HG02623 (cell line): ENCODE data around the gene CRIM1.

Experiments used
- ATAC-seq: cut with Tn5 transposase; IDR thresholded peaks from one replicate; pipeline ENCODE4 v1.9.1; 2021; ENCODE audit warnings: moderate library complexity; ENCODE audit not compliant: unreplicated experiment

Gene CRIM1

DNA sequence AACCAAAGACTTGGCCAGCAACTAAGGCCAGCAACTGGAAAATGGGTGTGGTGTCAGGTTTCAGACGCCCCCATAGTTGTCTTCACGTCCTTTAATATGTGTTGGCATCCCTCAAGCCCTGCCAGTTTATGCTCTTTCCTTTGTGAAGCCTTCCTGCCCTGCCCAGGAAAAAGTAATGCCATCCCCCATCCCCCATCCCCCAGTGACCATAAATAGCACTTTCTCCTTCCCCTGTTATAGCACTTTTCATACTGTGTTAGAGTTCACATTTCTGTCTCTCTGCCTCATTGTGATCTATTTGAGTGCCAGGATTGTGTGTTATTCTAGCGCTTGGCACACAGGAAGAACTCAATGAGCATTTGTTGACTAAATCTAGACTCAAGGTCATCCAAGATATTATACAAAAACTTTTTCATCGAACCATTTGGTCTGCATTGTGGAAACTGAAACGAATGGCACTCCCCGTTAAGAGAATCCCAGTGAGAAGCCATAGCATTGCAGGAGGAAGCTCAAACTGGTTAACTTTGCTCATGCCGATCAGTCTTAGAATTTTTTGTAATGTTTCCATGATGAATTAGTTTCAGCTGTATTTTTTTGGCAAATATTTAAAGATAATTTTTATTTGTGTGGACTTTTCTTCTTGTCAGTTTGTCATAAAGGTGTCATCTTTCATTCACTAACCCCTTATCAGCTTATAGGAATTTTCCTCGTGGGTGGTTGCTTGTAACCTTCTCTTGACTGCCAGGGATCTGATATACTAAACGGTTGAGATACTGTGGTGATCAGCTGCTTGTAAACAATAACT lies 15.7 kb downstream of the CRIM1 start:
- ATAC-seq = no peak

DNA sequence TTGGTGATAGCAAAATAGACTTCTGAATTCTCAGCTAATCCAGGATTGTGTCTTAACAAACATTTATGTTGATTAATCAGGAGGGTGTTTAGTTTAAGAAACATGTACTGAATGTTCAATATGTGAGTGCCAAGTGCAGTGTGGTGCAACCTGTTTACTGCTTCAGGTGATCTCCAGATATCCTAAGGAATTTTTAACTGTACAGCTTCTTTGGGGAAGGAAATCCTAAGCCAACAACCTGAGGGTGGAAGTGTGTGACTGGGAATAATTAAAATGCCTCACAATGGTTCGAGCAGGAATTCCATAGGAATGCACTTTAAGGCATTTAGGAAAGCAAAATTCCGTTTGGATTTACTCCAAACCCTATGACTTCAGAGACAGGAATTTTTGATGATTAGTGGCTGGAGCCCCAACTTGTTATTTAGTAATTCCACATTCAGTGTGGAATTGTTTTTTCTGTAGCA lies 16.4 kb downstream of the CRIM1 start:
- no peak for ATAC-seq

DNA sequence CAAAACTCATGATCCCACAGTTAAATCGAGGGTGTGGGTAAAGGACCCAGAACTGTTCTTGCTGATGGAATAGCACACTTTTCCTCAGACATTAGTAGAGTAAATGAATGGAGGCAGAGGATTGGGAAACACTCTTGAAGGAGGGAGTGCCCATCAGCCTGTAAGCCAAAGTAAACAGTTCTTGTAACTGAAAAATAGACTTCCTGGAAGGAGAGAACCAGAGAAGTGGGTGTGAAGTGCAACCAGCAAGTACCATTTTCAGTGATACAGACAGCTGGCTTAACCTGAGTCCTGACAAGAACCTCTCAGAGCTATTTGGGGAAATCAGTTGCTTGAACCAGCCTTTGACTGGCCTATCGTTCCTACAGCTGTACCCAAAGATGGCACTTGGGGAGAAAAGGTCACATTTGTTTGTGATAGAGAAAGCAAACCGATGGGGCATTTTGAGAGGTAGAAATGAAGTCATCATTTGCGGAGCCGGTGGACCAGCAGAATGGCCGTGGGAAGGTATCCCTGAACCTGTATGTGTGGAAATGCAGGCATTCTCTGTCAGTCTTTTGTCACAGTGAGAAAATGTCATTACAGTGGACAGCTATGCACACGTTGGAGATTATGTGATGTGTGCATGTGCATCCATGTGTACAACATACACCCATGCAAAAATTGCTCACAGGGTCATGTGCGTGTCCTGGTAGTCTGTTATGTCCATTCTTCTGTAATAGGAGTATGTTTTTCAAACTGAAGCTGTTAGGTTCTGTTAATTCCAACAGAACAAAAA lies 17.8 kb downstream of the CRIM1 start:
- ATAC-seq = no peak

DNA sequence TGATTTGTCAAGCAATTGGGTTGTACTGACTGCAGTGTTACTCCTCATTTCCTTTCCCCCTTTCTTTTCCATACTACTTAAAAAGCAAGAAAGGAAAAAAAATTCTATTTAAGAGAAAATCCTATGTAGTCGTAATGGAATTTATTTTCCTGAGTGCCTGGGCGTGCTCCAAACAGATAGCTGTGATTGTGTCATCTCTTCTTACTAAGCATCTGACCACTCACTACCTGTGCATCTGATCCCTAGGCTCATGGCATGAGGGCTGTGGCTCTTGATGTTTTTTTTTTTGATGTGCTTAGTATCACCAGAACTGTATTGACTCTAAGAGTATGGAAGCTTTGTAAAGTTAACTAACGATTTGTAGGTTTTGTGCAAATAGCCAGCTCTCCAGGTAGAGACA lies 19.0 kb downstream of the CRIM1 start:
- ATAC-seq = no peak

DNA sequence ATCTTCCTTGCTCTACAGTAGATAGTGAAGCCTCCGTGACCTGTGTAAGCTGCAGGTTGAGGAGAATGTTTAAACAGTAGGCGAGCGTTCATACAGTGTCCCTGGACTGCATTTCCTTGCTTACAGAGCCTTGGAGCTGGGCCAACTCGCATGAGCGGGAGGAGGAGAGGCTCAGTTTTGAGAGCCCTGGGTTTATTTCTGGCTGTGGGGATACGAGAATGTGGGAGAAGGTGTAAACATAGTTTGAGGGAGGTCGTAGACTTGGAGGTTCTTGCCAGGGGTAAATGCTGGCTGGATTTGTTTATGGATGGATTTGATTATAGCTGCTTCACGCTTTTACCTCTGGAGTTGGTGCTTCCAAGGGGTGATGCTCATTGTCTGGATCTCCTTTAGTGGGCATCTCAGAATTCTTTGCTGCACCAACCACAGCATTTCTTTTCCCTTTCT lies 20.8 kb downstream of the CRIM1 start:
- ATAC-seq = no peak

DNA sequence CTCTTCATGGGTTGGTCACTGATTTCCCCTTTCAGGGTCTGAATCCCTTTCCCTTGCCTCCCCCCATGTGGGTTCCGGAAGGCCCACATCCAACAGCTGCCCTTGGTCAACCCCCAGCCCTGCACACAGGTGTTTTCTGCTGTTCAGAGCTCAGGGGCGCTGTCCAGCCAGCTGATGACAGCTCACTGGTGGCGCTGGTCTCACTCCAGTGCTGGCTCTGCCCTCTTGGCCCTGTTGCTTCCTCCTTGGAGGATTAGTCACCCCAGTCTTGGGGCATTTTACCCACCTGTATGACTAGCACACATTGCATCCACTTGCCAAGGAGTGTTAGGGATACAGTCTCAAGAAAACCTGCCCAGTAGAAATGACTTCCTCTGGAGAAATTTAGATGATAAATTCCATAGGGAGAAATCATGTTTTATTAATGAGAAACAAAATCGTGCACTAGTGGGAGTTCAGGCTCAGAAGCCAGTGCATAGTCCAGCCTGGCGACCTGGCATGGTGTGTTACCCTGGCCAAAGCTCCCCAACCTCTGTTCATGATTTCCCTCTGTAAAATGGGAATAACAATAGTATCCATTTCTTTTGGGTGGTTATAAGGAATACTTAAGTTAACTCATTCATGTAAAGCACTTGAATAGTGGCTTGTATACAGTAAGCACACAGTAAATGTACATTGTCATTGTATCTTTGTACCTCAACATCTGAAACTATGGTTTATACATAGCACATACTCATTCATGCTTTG lies 21.6 kb downstream of the CRIM1 start:
- ATAC-seq = no peak

DNA sequence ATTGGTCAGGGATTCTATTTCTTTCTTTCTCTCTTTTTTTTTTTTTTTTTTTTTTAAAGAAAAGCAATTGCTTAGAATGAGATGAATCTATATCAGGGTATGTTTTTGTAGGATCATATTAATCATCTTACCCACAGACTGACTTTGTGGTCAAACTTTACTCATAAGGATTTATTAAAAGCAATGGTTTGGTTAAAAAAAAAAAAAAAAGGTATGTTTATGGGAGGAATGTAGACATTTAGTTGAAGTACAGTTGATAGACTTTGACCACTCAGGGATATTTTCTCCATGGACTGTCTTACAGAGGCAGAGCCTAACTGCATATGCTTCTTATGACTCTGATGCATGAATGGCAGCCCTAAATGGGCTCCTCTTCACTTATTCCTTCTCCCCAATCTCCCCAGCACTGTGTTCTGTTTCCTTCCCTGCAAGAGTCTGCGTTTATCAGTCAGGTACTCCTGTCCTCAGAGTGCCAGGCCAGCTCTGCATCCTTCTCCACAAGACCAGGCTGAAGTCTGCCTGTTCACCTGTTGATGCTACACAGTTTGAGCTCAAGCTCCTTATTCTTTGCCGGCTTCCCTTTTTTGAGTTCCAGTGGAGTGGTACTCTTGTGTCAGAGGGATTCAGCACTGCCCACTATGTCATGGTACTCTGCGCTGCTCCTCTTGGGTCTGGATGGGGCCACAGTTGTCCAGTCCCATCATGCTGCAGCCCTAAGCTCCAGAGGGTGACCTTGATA lies 24.3 kb downstream of the CRIM1 start:
- ATAC-seq = no peak

DNA sequence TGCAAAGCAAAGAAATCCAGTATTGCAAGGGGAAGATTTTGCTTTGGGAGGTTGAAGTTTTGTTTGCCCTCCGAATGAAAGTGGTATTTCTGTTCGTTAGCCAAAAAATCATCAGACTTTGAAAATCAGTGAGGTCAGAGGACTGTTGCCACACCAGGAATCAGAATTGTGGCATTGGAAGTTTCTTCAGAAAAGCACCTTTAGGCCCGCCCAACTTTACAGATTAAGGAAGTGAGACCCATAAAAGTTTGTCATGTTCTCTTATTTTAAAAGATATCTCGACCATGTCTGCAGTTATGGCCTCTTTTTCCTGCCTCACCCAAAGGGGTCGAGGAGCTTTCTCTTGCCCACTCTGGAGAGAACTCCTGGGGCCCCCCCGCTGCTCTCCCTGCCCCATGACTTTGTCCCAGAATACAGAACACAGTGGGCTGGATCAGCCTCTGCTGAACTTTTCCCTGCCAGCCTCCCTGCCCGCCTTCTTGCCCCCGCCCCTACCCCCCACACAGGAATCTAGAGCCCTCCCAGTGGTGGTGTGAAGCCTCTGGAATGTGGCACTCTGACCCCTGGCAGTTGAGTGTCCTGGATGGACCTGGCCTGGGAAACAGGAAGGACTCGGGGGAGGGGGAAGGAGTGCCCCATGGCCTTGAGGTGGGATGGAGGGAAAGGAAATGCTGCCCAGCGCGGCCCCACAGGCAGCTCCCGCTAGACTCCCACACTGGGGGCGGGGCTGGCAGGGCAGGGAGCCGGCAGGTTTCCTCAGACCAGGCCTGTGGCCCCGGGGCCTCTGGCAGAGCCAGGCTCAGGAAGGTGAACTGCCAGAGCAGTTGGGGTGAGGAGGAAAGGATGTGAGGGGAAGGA lies 25.3 kb downstream of the CRIM1 start:
- no peak for ATAC-seq

DNA sequence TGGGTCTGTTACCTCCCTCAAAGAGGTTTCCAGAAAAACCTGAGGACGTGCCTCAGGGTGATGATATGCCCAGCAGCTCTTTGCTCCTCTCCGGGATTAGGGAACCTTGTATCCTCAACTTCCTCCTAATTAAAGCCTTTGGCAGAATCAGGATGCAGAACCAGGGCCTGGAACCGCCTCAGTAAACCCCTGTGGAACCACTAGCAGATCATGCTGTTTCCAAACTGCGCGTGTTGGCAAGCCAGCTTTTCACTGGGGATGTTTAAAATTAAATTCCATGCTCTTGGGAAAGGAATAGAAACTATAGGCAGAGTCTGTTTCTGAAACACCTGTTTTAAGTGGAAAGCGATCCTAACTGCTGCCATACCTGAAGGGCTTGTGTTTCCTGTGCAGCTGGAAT lies 26.4 kb downstream of the CRIM1 start:
- no peak for ATAC-seq

DNA sequence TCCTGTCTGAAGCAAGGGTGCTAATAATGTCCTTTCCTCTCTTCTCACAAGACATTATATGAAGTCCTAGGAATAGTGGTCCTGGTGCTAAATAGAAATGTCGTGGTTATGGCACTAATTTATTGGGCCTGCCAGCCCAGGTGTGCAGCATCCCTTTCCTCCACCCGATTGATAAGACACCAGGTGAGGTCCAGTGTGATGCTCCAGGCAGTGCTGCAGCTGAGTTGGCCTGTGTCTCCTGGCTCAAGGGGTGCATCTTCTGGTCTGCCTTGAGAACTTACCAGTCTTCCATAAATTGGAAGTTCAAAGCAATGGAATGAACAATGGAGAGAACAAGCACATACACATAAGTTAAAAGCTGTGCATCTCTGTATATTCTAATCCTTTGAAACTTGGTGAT lies 26.9 kb downstream of the CRIM1 start:
- no peak for ATAC-seq

DNA sequence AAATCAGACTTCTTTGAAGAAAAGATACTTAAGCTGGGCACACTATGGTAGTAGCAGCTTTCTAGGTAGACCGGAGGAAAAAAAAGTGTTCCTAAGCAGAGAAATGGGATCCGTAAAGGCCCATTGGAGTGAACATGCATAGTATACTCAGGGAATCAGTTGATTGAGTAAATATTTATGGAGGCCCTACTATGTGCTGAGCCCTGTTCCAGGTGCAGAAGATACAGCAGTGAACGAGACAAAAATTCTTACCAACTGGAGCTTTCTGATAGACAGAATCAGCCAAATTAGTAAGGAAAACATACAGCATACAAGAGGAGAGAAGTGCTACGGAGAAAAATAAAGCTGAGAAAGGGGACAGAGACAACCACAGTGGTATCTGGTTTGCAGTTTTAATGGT lies 28.1 kb downstream of the CRIM1 start:
- no peak for ATAC-seq

DNA sequence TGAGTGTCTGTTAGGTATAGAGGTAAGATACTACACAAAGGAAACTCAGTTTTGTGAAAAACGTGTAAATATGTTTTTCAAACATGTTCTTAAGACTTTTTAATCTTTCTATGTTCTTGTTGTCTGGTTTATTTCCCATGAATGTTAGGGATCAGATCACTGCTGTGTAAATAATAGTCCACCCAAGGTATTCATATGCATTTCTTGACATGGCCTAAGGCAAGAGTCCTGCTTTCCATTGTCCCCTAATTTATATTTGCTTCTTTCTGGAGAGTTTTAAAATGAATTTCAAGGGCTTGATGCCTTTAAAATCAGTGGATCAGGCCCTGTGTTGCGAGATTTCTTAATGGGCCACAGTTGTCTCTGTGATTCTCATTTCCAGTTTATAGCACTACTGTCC lies 28.9 kb downstream of the CRIM1 start:
- ATAC-seq = no peak

DNA sequence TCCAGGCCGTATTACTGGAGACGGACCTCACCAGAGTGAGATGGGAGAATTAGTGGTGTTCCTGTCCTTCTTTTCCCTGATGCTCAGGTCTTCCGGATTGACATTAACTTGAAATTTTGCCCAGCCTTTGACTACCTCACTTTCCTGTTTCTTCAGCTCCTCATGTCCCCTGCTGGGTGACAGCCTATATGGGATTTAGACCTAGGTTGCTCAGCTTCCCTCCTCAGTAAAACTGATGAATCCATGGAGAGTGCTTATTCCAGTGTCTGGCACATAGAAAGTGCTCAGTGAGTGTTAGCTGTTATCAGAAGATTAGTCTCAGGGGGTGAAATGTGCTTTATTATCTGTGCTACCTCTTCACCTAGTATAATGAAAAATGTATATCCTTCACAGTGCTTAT lies 30.0 kb downstream of the CRIM1 start:
- no peak for ATAC-seq

DNA sequence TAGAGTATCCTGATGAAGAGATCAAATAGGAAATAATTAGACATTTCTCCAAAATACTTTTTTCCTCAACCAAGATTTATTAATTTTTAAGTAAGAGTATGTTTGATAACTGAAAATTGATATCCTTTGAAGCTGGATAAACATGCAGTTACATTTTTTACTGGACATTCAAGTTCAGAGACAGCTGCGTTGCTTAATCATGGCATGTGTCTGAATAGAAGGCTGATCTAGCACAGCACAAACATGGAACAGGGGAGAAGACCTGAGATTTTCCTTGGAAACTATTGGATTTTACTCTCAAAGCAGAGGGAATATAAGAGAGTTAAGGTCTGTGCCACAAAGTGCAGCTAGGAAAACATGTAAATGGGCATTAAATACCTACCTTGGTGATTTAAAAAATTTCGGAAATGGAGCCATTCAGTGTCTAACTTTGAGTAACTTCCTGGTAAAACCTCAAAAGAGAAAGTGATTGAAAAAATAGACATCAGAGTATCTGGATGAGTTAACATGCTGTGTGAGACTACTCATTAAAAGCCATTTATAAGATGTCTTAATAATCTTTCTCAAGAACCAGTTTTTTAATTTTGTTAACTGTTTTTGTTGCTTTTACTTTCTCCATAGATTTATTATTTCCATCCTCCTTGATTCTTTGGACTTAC lies 31.8 kb downstream of the CRIM1 start:
- ATAC-seq = peak; percentile 53

DNA sequence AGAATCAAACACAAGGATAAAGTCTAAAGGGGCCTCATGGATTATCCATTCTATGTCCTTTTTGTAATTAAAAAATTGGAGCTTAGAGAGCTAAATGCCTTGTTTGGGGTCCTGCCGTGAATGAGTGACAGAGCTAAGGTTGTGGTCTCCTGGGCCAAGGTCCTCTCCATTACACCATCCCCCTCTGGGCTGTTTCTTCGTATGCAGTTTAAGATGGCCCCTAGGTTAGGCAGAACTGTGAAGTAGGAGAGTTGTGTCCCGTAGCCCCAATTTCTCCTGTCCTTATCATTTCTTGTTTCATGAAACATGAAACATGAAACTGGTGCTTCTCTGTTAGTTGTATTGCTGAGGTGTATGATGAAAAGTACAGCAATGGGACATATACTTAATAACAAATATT lies 32.9 kb downstream of the CRIM1 start:
- ATAC-seq = no peak

DNA sequence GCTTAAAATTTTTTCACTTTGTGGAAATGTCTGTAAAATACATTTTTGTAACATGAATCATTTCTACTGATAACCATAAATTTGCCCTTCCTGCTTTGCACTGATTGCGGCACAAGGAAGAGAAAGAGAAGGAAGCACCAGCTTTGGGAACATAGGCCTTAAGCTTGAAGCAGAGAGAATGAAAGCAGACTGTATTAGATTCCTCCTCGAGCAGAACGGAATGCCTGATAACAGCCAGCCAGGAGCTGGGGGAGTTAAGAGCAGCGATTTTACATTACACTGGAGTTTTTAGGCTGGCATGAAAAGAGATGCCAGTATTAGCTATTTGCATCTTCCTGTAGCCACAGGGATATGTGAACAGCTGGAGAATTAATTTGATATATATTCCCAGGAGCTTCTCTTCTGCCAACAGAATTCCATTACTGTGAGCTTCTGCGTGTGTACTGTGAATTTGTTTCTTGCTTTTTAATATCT lies 33.5 kb downstream of the CRIM1 start:
- no peak for ATAC-seq

DNA sequence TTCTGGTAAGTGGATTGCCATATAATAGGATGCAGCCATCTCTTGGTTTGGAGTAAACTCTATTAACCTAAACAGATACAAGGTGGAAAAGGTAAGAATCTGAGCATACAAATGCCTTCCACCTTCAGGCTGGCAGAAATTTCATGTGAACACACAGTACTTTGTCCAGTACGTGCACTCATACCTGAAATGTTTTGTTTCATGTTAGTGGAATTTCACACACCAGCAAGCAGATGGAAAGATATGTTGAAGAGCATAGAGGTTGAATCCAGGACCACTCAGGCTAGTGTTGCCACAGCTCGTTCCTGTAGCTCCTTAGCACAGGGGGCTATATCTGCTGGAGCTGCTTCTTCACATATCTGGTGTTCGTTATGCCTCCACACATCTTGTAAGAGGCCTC lies 34.0 kb downstream of the CRIM1 start:
- no peak for ATAC-seq

DNA sequence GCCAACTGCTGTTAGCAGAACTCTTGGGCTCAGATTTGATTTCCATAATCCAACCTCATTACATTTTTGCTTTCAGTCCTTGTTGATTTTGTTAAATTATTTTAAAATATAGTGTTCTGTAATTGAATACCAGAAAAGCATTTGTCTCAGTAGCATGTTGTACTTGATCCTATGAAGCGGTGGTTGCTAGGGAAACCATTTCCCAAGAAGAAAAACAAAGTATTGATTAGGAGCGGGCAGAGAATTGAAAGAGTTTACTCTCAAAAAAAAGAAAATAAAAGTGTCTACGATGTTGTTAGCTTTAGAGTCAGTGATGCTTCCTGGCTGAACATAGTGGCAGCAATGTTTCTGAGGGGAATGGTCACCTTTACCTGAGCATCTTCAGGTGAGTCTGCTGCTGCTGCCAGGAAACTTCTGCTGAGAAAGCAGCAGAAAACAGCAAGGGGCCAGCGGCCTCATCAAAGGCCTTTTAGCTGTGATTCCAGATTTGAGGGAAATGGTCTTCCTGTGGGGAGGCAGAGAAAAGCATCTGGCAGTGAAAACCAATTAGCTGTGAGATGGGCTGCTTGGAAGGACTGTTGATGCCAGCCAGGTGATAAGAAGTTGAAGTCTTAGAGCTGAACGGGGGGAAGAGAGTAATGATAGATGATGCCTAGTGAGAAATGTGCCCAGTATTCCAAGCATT lies 37.1 kb downstream of the CRIM1 start:
- ATAC-seq = no peak
